ENCODE measurements around the gene NEMF. TPM values are rescaled to one million over a fixed set of nuclear protein-coding genes. Genes with fewer than 3 reads are reported as not detected.
A peak's percentile ranks its signal among the peaks of the same experiment; 100 is the strongest.
"Not testable (repeated sequence)": the region's sequence is repeated elsewhere in the genome, so short reads cannot be mapped to it uniquely, and the experiment has no call there.

Gene NEMF
- polyA plus RNA-seq, 1 donor from 2014 or later = 55.9 TPM

DNA sequence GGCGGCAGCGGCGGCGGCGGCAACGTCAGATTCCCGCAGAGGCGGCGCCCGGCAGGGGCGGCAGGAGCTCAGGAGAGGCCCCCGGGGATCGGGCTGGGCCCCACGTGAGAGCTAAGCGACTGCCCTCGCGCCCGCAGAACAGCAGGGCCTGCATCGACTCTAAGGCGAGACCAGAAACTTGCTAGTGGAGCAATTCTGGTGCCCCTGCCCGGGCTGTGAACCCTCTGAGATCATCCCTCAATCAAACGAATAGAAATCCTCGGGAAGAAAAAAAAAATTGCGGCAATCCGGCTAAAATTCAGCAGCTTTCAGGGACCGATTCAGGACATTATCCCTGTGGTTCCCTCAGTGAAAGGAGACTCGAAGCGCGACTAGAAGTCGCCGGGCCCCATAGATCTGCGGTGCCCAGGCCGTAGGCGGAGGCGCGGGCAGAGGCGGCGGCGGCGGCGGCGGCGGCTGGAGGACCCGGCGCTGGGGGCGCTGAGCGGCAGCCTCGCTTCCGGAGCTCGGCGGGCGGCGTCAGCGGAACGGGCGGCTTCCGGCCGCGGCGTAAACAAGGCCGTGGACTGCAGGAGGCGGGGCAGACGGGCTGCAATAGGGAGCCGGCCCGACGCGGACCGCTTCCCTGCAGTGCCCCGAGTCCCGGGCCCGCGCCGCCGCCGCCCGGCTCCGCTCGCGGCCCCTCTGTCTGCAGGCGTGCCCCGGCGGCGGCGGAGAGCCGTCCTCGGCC lies 84.9 kb downstream of the NEMF start, which contains the start of gene KLHDC2:
Gene KLHDC2, plus strand, starts transcription at position 583 of the 730 bp plus-strand sequence. CDS start 316 bp downstream, outside the sequence.
- Mint-ChIP-seq H3K4me1 (peaks cover 13 to 30% (median 26%) of the 10 kb centered on the region in 3 donors), H3K27me3 (no peaks in the 10 kb centered on the region), H3K36me3 (no peaks in the 10 kb centered on the region), H3K4me3 (peak within 1 kb of the TSS; percentile 97 to 99 (median 98)), H3K9me3 (no peaks in the 10 kb centered on the region), H3K27ac (peak within 1 kb of the TSS; percentile 97 to 100 (median 99))

GRCh38 chr14:49767270-49767570 lies 85.4 kb downstream of the NEMF start:
- H3K9me3 Mint-ChIP-seq = no peaks in the 10 kb centered on the region
- peak overlapping the region; percentile 97 to 98 (median 98) for H3K4me3 Mint-ChIP-seq
- no peaks in the 10 kb centered on the region for H3K27me3 Mint-ChIP-seq
- peaks cover 13 to 30% (median 26%) of the 10 kb centered on the region in 3 donors for H3K4me1 Mint-ChIP-seq
- H3K27ac Mint-ChIP-seq = peak overlapping the region; percentile 97 to 100 (median 99)
- H3K36me3 Mint-ChIP-seq = no peaks in the 10 kb centered on the region

DNA sequence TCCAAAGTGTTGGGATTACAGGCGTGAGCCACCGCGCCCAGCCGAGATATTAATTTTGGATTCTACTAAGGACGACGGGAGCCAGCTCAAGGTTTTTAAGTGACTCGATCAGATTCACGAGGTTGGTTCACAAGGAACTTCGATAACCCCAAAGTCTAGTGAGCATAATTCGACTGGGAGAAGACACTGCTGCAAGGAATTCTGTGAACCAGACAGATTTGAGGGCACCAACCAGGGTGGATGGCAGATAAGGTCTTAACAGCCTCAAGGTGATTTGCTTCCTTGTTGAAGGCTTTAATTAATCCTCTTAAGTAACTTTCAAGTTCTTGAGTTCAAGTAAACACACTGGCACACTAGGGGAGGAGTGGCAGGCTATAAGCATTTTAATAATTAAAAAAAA lies 85.7 kb downstream of the NEMF start:
- Mint-ChIP-seq H3K9me3 (no peaks in the 10 kb centered on the region), H3K4me1 (peaks cover 13 to 30% (median 26%) of the 10 kb centered on the region in 3 donors), H3K27ac (peak overlapping the region; percentile 97 to 100 (median 99)), H3K4me3 (peak overlapping the region; percentile 97 to 98 (median 98)), H3K36me3 (no peaks in the 10 kb centered on the region), H3K27me3 (no peaks in the 10 kb centered on the region)

- Mint-ChIP-seq H3K4me1 (peaks cover 0 to 5% (median 3%) of the 10 kb centered on the region in 3 donors), H3K9me3 (no peaks in the 10 kb centered on the region), H3K27ac (peak overlapping the region in 1 of 3 donors; percentile 59), H3K4me3 (no peak overlapping the region), H3K27me3 (no peaks in the 10 kb centered on the region), H3K36me3 (no peaks in the 10 kb centered on the region)
Observed at GRCh38 chr14:49761839-49762551, 90.6 kb downstream of the NEMF start.

DNA sequence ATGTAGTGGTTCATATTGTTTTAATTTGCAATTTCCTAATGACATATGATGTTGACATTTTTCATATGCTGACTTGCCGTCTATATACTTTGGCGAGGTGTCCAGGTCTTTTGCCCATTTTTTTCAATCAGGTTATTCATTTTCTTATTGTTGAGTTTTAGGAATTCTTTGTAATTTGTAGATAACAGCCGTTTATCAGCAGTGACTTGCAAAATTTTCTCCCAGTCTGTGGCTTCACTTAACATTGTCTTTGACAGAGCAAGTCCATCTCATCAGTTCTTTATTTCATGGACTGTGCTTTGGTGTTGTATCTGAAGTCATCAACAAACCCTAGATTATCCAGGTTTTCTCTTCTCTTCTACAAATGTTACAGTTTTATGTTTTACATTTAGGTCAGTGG lies 97.2 kb downstream of the NEMF start:
- Mint-ChIP-seq H3K9me3 (peaks cover 0 to 5% (median 0%) of the 10 kb centered on the region in 3 donors), H3K36me3 (peaks cover 3% of the 10 kb centered on the region), H3K27ac (peak overlapping the region in 1 of 3 donors; percentile 2), H3K4me3 (no peak overlapping the region), H3K4me1 (peaks cover 0 to 1% (median 0%) of the 10 kb centered on the region in 3 donors), H3K27me3 (no peaks in the 10 kb centered on the region)

DNA sequence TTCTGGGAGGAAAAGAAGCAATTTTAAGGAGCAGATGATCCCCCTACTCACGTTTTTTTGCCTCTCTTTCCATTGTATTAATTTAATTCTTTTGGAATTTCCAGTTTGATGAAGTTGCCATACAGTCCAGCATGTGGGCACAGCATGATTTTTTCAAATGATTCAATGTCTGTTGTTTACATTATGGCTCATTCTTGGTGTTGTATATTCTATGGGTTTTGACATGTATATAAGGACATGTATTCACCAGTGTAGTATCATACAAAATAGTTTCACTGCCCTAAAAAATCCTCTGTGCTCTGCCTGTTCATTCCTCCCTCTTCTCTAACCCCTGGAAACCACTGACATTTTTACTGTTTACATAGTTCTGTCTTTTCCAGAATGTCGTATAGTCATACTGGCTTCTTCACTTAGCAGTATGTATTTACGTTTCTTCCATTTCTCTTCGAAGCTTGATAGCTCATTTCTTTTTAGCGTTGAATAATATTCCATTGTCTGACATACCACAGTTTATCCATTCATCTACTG lies 98.0 kb downstream of the NEMF start:
- H3K4me3 Mint-ChIP-seq = no peak overlapping the region
- peaks cover 3% of the 10 kb centered on the region for H3K36me3 Mint-ChIP-seq
- H3K27ac Mint-ChIP-seq = no peak overlapping the region
- peaks cover 0 to 5% (median 0%) of the 10 kb centered on the region in 3 donors for H3K9me3 Mint-ChIP-seq
- no peaks in the 10 kb centered on the region for H3K27me3 Mint-ChIP-seq
- peaks cover 0 to 1% (median 0%) of the 10 kb centered on the region in 3 donors for H3K4me1 Mint-ChIP-seq

DNA sequence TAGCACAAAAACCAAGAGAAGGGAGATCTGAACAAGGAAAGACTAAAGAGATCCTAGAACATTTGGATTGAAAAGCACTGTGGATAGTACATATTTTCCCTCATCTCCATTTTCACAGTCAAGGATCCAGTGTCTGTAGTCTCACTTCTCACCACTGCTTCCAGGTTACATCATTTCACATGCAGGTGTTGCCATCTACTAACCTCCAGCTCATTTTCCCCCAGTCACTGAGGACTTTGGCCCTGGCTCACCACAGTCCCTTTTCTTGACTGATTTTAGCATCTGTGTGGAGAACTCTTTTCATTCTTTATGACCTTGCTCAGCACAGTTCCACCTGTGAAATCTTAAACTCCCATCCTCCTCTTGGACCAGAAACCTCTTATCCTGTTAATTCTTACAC lies 106.1 kb downstream of the NEMF start:
- H3K9me3 Mint-ChIP-seq, H3K4me3 Mint-ChIP-seq, H3K4me1 Mint-ChIP-seq, H3K36me3 Mint-ChIP-seq, H3K27ac Mint-ChIP-seq, H3K27me3 Mint-ChIP-seq: not testable (repeated sequence)

DNA sequence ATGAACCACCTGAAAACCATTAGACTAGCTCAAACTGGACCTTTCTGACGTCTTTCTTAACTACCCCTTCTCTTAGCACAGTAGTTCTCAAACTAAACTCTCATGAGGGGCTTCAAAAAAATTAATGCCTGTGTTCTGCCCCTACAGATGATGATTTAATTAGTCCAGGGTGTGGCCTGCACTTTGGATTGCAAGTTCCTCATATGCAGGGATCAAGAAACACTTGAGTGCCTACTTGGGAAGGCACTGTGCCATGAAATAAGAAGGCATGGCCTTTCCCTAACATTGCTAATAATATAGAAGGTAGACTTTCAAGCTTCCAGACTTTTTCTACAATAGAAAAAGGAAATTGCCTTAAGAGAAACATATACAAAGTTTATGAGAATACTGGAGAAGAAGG lies 107.4 kb downstream of the NEMF start:
- Mint-ChIP-seq H3K36me3 (peaks cover 5% of the 10 kb centered on the region), H3K27ac (peak overlapping the region in 1 of 3 donors; percentile 36), H3K4me3 (no peak overlapping the region), H3K9me3 (no peaks in the 10 kb centered on the region), H3K27me3 (no peaks in the 10 kb centered on the region), H3K4me1 (no peaks in the 10 kb centered on the region)

GRCh38 chr14:49735669-49736068 lies 116.9 kb downstream of the NEMF start:
- H3K27me3 Mint-ChIP-seq, H3K4me3 Mint-ChIP-seq, H3K4me1 Mint-ChIP-seq, H3K27ac Mint-ChIP-seq, H3K36me3 Mint-ChIP-seq, H3K9me3 Mint-ChIP-seq: not testable (repeated sequence)

GRCh38 chr14:49733836-49734235 lies 118.8 kb downstream of the NEMF start:
- Mint-ChIP-seq H3K36me3 (peaks cover 10% of the 10 kb centered on the region), H3K4me3 (no peak overlapping the region)

DNA sequence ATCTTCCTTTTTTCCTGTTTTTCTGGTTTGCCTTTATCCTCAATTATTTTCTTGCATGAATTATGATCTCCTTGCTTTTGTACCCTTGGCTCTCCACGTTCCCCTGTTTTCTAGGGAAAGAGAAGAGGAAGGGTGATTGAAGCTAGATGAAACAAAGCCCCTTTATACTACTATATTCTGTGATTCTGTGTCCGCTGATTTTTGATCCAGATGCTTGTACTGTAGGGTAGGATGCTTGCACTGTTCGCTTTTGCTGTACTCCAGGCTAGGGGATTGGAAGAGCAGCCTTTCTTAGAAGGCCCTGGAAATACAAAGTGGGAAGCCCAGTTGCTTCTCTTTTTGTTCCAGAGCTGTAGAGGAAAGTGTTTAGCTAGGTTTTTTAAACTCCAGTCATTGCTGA lies 119.7 kb downstream of the NEMF start:
- Mint-ChIP-seq H3K9me3 (no peaks in the 10 kb centered on the region), H3K27me3 (no peaks in the 10 kb centered on the region), H3K4me3 (no peak overlapping the region), H3K4me1 (peaks cover 0 to 2% (median 0%) of the 10 kb centered on the region in 3 donors), H3K27ac (no peak overlapping the region), H3K36me3 (peaks cover 11% of the 10 kb centered on the region)

More at GRCh38 chr14:49733836-49734235, 118.8 kb downstream of the NEMF start:
- Mint-ChIP-seq H3K27me3 (no peaks in the 10 kb centered on the region), H3K9me3 (no peaks in the 10 kb centered on the region), H3K27ac (no peak overlapping the region), H3K4me1 (peaks cover 0 to under 1% (median 0%) of the 10 kb centered on the region in 3 donors)

Other genes with a start within 250 kb of the NEMF start
- 504 TPM for gene RPL36AL, start 232.2 kb downstream of the NEMF start, polyA plus RNA-seq
- 31.3 TPM for gene MGAT2, start 232.0 kb downstream of the NEMF start, polyA plus RNA-seq
- 33.4 TPM for gene DNAAF2, start 217.5 kb downstream of the NEMF start, polyA plus RNA-seq
- not detected for gene POLE2, start 164.6 kb downstream of the NEMF start, polyA plus RNA-seq
- 2.6 TPM for gene KLHDC1, start 159.7 kb downstream of the NEMF start, polyA plus RNA-seq
- 48.1 TPM for gene KLHDC2, start 84.6 kb downstream of the NEMF start, polyA plus RNA-seq
- gene ARF6, start 40.3 kb upstream of the NEMF start, polyA plus RNA-seq = 222 TPM

Measured in IgD-negative memory B cell (primary cell).